Islet precursor cell (in vitro differentiated cells): Measurements from ENCODE around the gene BPHL.
"Not testable (repeated sequence)": the region's sequence is repeated elsewhere in the genome, so short reads cannot be mapped to it uniquely, and the experiment has no call there.

Source experiments
- DNase-seq: peaks from one replicate; pipeline ENCODE4 v3.0.0-alpha.2; 2018

Gene BPHL

GRCh38 chr6:3186974-3187382 is 68.5 kb downstream of the BPHL start:
- DNase-seq: no peak

- DNase-seq: no peak
Measured at GRCh38 chr6:3188262-3188661, 69.8 kb downstream of the BPHL start.

GRCh38 chr6:3189192-3189591 is 70.7 kb downstream of the BPHL start:
- DNase-seq: not testable (repeated sequence)

GRCh38 chr6:3190056-3190455 is 71.5 kb downstream of the BPHL start:
- no peak for DNase-seq

DNA sequence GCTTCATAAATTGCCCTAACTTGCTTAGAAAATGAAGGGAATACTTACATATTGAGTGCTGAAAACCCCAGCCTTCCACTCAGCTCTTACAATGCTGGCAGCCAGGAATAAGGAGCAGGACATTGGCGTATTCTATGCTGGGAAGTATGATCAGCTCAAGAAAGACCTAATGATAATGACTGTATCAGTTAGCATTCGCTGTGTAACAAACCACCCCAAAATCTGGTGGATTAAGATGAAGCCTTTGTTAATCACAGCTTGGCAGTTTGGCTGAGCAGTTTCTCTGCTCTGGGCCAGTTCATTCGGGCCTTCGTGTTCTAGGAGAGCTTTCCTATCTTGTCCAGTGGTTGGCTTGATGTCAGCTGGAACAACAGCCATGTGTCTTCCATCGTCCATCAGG is 72.3 kb downstream of the BPHL start:
- DNase-seq: no peak

- DNase-seq: peak; percentile 61
Measured at GRCh38 chr6:3193102-3193849, 74.8 kb downstream of the BPHL start.

GRCh38 chr6:3194535-3195419 is 76.3 kb downstream of the BPHL start:
- DNase-seq: peak; percentile 75

GRCh38 chr6:3195420-3195694 is 76.8 kb downstream of the BPHL start:
- no peak for DNase-seq

DNA sequence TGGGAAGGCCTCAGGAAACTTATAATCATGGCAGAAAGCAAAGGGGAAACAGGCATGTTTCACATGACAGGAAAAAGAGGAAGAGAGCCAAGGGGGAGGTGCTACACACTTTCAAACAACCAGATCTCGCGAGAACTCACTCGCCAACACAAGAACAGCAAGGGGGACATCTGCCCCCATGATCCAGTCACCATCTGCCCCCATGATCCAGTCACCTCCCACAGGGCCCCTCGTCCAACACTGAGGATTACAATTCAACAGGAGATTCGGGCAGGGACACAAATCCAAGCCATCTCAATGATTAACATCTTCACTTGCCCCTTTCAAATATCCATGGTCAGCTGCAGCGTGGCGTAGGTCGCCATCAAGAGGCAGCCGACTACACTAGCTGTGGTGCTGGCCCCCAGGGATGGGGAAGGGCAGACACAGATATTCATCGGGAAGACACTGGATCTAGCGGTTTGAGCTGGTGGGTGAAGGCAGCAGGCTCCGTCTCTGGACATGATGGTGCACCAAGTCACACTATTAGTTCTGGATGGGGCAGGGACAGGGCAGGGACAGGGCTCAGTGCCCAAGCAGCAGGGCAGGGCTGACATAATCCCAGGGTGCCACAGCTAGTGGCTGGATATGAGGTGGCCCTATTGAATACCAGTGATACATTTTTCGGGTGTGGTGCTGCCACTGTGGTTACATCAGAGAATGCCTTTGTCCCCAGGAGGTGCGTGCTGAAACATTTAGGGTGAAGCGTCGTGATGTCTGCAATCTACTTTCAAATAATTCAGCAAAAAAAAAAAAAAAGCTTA is 77.4 kb downstream of the BPHL start:
- DNase-seq: peak; percentile 74

GRCh38 chr6:3196770-3197169 is 78.3 kb downstream of the BPHL start:
- no peak for DNase-seq

- DNase-seq: not testable (repeated sequence)
Measured at GRCh38 chr6:3197734-3198133, 79.2 kb downstream of the BPHL start.

GRCh38 chr6:3199382-3199781 is 80.9 kb downstream of the BPHL start:
- peak; percentile 12 for DNase-seq

GRCh38 chr6:3200682-3201081 is 82.2 kb downstream of the BPHL start:
- no peak for DNase-seq

DNA sequence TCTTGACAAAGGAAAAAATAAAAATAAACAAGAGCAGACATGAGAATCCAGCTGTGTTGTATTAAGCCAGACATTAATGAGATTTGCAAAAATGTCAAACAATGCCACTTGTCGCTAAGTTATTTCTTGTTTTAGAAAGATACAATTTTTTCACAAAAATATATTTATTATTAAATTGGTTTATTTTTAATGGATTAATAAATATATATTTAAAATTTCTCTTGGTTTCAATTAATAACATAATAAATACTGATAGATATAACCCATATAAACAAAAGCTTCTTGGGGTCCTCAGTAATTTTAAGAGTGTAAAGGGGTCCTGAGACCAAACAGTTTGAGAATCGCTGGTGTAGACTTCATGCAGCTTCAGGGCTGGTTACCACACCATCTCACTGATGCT is 82.9 kb downstream of the BPHL start:
- DNase-seq: no peak
